MCF 10A (cell line): ENCODE data around the gene ASRGL1. TPM values are rescaled to one million over a fixed set of nuclear protein-coding genes. Genes with fewer than 3 reads are reported as not detected.

Experiments
- BruUV-seq: library from RNA; stranded (reverse); fragments of 400-500 nt; replicated peaks from 2 replicates; lab custom pipeline; 2021; lab: Mats Ljungman, UMichigan
- CTCF ChIA-PET: fragments of 300-600 bp; sonication (Branson Sonifier 250); formaldehyde crosslinking; extraction: SDS; loops from one replicate; lab custom pipeline; 2021; ENCODE audit warnings: antibody characterized with exemption, inconsistent platforms; lab: Yijun Ruan, JAX
- POLR2A ChIA-PET: fragments of 300-600, 350-650 bp; sonication (Branson Sonifier 250); formaldehyde crosslinking; extraction: SDS; loops from one replicate; lab custom pipeline; 2020; ENCODE audit warnings: antibody characterized with exemption, inconsistent platforms; lab: Yijun Ruan, JAX
- DNase-seq: peaks from one replicate; pipeline ENCODE4 v3.0.0-alpha.2; 2018; ENCODE audit not compliant: unreplicated experiment
- H3K27ac Mint-ChIP-seq: one replicate; pipeline ENCODE4 v1.8.0; 2022; ENCODE audit warnings: mild to moderate bottlenecking, low read depth, mixed read lengths; ENCODE audit not compliant: unreplicated experiment
- H3K27me3 Mint-ChIP-seq: one replicate; pipeline ENCODE4 v1.8.0; 2022; ENCODE audit warnings: mixed read lengths; ENCODE audit not compliant: insufficient read depth, unreplicated experiment
- H3K36me3 Mint-ChIP-seq: one replicate; pipeline ENCODE4 v1.8.0; 2022; ENCODE audit warnings: mild to moderate bottlenecking, moderate library complexity, mixed read lengths; ENCODE audit not compliant: insufficient read depth, unreplicated experiment
- H3K4me1 Mint-ChIP-seq: one replicate; pipeline ENCODE4 v1.8.0; 2022; ENCODE audit warnings: mixed read lengths; ENCODE audit not compliant: insufficient read depth, unreplicated experiment
- H3K4me3 Mint-ChIP-seq: one replicate; pipeline ENCODE4 v1.8.0; 2022; ENCODE audit warnings: mild to moderate bottlenecking, moderate library complexity, mixed read lengths; ENCODE audit not compliant: unreplicated experiment
- H3K9me3 Mint-ChIP-seq: one replicate; pipeline ENCODE4 v1.8.0; 2022; ENCODE audit warnings: mixed read lengths; ENCODE audit not compliant: unreplicated experiment
- intact Hi-C: fragments of 100-400 bp; cut with micrococcal nuclease; formaldehyde crosslinking; loops from 2 replicates; pipeline ENCODE4 v1.14.1; 2022
- total RNA-seq: library from RNA; stranded (reverse); gene quantifications from 2 replicates; pipeline ENCODE4 v1.2.3, GENCODE V29; 2022
- TF ChIP-seq, protein P1 (sequence below): fragments of 200-600 bp; IDR thresholded peaks from one replicate; pipeline ENCODE4 v1.8.0; 2022; ENCODE audit warnings: antibody characterized with exemption, mild to moderate bottlenecking; ENCODE audit not compliant: unreplicated experiment

The ASRGL1 gene
- total RNA-seq, 1 experiment from 2014 or later: 0.65 TPM

- Mint-ChIP-seq H3K27ac (no peak overlapping the region), H3K4me3 (no peak overlapping the region), H3K27me3 (no peaks in the 10 kb centered on the region), H3K9me3 (no peaks in the 10 kb centered on the region), H3K4me1 (no peaks in the 10 kb centered on the region), H3K36me3 (no peaks in the 10 kb centered on the region)
- ChIA-PET CTCF (interaction anchor here (2.6 to 4.7 kb wide), 3 partner anchors 86 to 131 kb away, joined by 17 to 86 read pairs (median 23); no protein-coding TSS in a partner anchor), POLR2A (interaction anchor here (0.9 kb wide), 1 partner anchor 118 kb away, joined by 4 read pairs; no protein-coding TSS in a partner anchor)
- TF ChIP-seq, protein P1, sequence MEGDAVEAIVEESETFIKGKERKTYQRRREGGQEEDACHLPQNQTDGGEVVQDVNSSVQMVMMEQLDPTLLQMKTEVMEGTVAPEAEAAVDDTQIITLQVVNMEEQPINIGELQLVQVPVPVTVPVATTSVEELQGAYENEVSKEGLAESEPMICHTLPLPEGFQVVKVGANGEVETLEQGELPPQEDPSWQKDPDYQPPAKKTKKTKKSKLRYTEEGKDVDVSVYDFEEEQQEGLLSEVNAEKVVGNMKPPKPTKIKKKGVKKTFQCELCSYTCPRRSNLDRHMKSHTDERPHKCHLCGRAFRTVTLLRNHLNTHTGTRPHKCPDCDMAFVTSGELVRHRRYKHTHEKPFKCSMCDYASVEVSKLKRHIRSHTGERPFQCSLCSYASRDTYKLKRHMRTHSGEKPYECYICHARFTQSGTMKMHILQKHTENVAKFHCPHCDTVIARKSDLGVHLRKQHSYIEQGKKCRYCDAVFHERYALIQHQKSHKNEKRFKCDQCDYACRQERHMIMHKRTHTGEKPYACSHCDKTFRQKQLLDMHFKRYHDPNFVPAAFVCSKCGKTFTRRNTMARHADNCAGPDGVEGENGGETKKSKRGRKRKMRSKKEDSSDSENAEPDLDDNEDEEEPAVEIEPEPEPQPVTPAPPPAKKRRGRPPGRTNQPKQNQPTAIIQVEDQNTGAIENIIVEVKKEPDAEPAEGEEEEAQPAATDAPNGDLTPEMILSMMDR: no peak
- DNase-seq: no peak
- intact Hi-C loops: no loop called here
- BruUV-seq: no TSS peak
Observed at GRCh38 chr11:62423012-62423411, 85.8 kb downstream of the ASRGL1 start.

DNA sequence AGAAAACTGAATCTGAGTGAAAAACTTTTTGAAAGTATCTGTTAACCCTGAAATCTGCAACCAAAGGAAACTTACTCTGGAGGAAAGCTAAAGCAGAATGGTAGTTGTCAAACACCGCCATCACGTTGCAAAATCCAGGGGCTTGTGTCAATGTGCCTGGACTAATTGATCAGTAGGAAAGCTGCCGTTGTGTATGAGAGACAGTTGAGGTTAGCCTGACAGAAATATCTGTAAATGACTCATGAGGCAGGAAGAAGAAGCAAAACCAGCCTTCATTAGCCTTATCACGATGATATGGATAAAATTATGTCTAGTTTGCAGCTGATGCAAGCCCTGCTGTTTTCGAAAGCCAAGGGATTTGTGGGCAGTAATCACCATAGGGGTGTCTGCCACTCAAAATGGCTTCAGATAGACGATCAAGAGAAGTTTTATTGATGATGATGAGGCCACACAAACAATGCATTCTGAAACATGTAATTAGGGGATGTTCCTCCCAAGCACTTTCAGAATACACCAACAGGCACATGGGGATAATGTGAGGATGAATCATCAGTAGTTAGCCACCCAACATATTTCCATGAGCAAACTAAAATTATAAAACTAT, 90.5 kb downstream of the ASRGL1 start:
- Mint-ChIP-seq H3K4me3 (no peak overlapping the region), H3K36me3 (no peaks in the 10 kb centered on the region), H3K27me3 (no peaks in the 10 kb centered on the region), H3K27ac (no peak overlapping the region), H3K4me1 (peaks cover 7% of the 10 kb centered on the region), H3K9me3 (no peaks in the 10 kb centered on the region)
- ChIA-PET CTCF (interaction anchor here (0.7 to 2.1 kb wide), 6 partner anchors 35 to 145 kb away, joined by 3 to 17 read pairs (median 4); no protein-coding TSS in a partner anchor), POLR2A (interaction anchor here (1.2 kb wide), 1 partner anchor 87 kb away, joined by 3 read pairs; no protein-coding TSS in a partner anchor)
- no peak for DNase-seq
- BruUV-seq: no TSS peak
- TF ChIP-seq, protein P1: no peak
- intact Hi-C loops: no loop called here

- ChIA-PET POLR2A (interaction anchor here (0.6 to 0.7 kb wide), 2 partner anchors 36 to 298 kb away, joined by 3 read pairs; partner anchors contain the start of gene HNRNPUL2), CTCF (interaction anchor here (0.6 to 2.1 kb wide), 2 partner anchors 23 to 114 kb away, joined by 5 to 17 read pairs; no protein-coding TSS in a partner anchor)
- no peak overlapping the region for H3K27ac Mint-ChIP-seq
Observed at GRCh38 chr11:62428871-62429560, 91.8 kb downstream of the ASRGL1 start.

DNA sequence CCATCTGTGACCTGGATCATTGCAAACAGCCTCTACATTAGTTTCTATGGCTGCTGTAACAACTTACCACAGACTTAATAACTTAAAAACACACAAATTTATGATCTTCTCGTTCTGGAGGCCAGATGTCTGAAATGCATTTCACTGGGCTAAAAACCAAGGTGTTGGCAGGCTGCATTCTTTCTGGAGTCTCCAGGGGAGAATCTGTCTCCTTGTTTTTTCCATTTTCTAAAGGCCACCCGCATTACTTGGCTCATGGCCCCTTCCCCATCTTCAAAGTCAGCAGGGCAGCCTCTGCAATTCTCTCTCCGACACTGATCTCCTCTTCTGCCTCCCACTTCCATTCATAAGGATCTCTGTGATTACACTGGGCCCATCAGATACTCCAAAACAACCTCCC, 93.2 kb downstream of the ASRGL1 start:
- no peaks in the 10 kb centered on the region for H3K9me3 Mint-ChIP-seq
- ChIA-PET POLR2A (no interaction called here), CTCF (no interaction called here)
- BruUV-seq: no TSS peak
- no peak for DNase-seq
- TF ChIP-seq, protein P1: no peak
- intact Hi-C loops: no loop called here
- no peak overlapping the region for H3K27ac Mint-ChIP-seq
- no peaks in the 10 kb centered on the region for H3K36me3 Mint-ChIP-seq
- no peak overlapping the region for H3K4me3 Mint-ChIP-seq
- no peaks in the 10 kb centered on the region for H3K27me3 Mint-ChIP-seq
- peaks cover 7% of the 10 kb centered on the region for H3K4me1 Mint-ChIP-seq

More at GRCh38 chr11:62428871-62429560, 91.8 kb downstream of the ASRGL1 start:
- BruUV-seq: no TSS peak
- Mint-ChIP-seq H3K27me3 (no peaks in the 10 kb centered on the region), H3K9me3 (no peaks in the 10 kb centered on the region), H3K4me3 (no peak overlapping the region), H3K4me1 (peaks cover 7% of the 10 kb centered on the region), H3K36me3 (no peaks in the 10 kb centered on the region)
- TF ChIP-seq, protein P1: no peak
- no peak for DNase-seq
- intact Hi-C loops: no loop called here
